HepG2 (cell line): ENCODE results near the gene TSPAN18. TPM values are rescaled to one million over a fixed set of nuclear protein-coding genes. Genes with fewer than 3 reads are reported as not detected.

Source experiments
- ATAC-seq: fragments of 200-7000 bp; cut with Tn5 transposase; 3 replicates; pipeline ENCODE4 v1.9.1; 2020; ENCODE audit warnings: mild to moderate bottlenecking, moderate library complexity
- BruUV-seq: library from RNA; stranded (reverse); fragments of 400-500 nt; replicated peaks from 2 replicates; lab custom pipeline; 2021; lab: Mats Ljungman, UMichigan
- CTCF ChIA-PET: fragments of 300-600 bp; formaldehyde crosslinking; extraction: SDS; loops from one replicate; lab custom pipeline; 2021; ENCODE audit warnings: low total read pairs, inconsistent platforms, low intra/inter-chr PET ratio; lab: Yijun Ruan, JAX
- POLR2A ChIA-PET: fragments of 350-600 bp; sonication (Branson Sonifier 250); formaldehyde crosslinking; loops from one replicate; lab custom pipeline; 2020; ENCODE audit warnings: antibody characterized with exemption, inconsistent platforms; lab: Yijun Ruan, JAX
- DNase-seq: peaks from one replicate; pipeline ENCODE4 v3.0.0-alpha.2; 2015; ENCODE audit warnings: low spot score
- FAIRE-seq: peaks from 3 replicates; lab custom pipeline; 2011; peaks lifted over from hg19 to GRCh38; lab: Jason Lieb, UNC
- H2AFZ ChIP-seq: one replicate; pipeline ENCODE4 v1.6.1; 2011; ENCODE audit warnings: low read length, inconsistent platforms
- H3K27ac ChIP-seq: fragments of 300-600 bp; 3 replicates; pipeline ENCODE4 v1.8.0; 2011; ENCODE audit warnings: mixed run types, mild to moderate bottlenecking, mixed read lengths, low read length, inconsistent platforms; ENCODE audit not compliant: insufficient read depth; ENCODE audit errors: extremely low read length
- H3K27me3 ChIP-seq, 2 experiments: fragments of 200-600 bp in 1 of 2; 2 replicates in 1 of 2; 3 replicates in 1 of 2; pipeline versions ENCODE4 v1.6.0 to v1.8.0; 2011; ENCODE audit warnings: low read length in 2 of 2, mild to moderate bottlenecking in 2 of 2, moderate library complexity in 2 of 2, inconsistent platforms in 1 of 2; ENCODE audit not compliant: insufficient read depth in 2 of 2, control insufficient read depth in 1 of 2
- H3K36me3 ChIP-seq, 2 experiments: fragments of 200-600 bp in 1 of 2; replicated peaks in 1 of 2; 2 replicates in 1 of 2; 3 replicates in 1 of 2; pipeline versions ENCODE4 v1.5.1 to v1.8.0; 2011; ENCODE audit warnings: low read length in 2 of 2, inconsistent platforms in 1 of 2; ENCODE audit not compliant: insufficient read depth in 2 of 2, control insufficient read depth in 1 of 2
- H3K4me1 ChIP-seq: 2 replicates; pipeline ENCODE4 v1.5.1; 2012; ENCODE audit warnings: low read length, inconsistent platforms; ENCODE audit not compliant: insufficient read depth
- H3K4me2 ChIP-seq: 2 replicates; pipeline ENCODE4 v1.6.0; 2011; ENCODE audit warnings: low read depth, low read length, inconsistent platforms
- H3K4me3 ChIP-seq, 3 experiments: fragments of 200-600 bp in 1 of 3; sonication (generic), shearing (Covaris generic) in 1 of 3; replicated peaks in 1 of 3; 2 replicates each; pipeline ENCODE4 v1.5.1; 2011 to 2016; ENCODE audit warnings: low read length in 3 of 3, inconsistent platforms in 2 of 3, low read depth in 2 of 3, mild to moderate bottlenecking in 2 of 3, control low read depth in 1 of 3, mixed read lengths in 1 of 3; ENCODE audit not compliant: insufficient read depth in 1 of 3
- H3K79me2 ChIP-seq: one replicate; pipeline ENCODE4 v1.6.1; 2011; ENCODE audit warnings: low read length, inconsistent platforms; ENCODE audit not compliant: insufficient read depth
- H3K9ac ChIP-seq: 2 replicates; pipeline ENCODE4 v1.6.0; 2011; ENCODE audit warnings: mild to moderate bottlenecking, low read depth, low read length, inconsistent platforms; ENCODE audit not compliant: insufficient read depth
- H3K9me3 ChIP-seq: 2 replicates; pipeline ENCODE4 v1.5.1; 2012; ENCODE audit warnings: mild to moderate bottlenecking, low read length
- H4K20me1 ChIP-seq: 2 replicates; pipeline ENCODE4 v1.6.0; 2011; ENCODE audit warnings: inconsistent platforms, mild to moderate bottlenecking, low read length, moderate library complexity; ENCODE audit not compliant: insufficient read depth
- IRX3 ChIP-seq: sonication (generic); formaldehyde crosslinking; IDR thresholded peaks from 2 replicates; pipeline ENCODE4 v1.8.1; 2023; ENCODE audit warnings: mild to moderate bottlenecking, low read depth, missing genetic modification reagents, borderline replicate concordance
- KLF16 ChIP-seq, 2 experiments: sonication (generic) in 1 of 2; formaldehyde crosslinking in 1 of 2; IDR thresholded peaks; 2 replicates each; pipeline versions ENCODE4 v1.6.1 to v1.8.0; 2016 to 2023; ENCODE audit warnings: missing genetic modification reagents in 2 of 2, missing compliant biosample characterization in 1 of 2
- MLLT10 ChIP-seq: sonication (generic); formaldehyde crosslinking; IDR thresholded peaks from 2 replicates; pipeline ENCODE4 v1.4.0; 2020; ENCODE audit warnings: missing genetic modification reagents
- NPAS2 ChIP-seq: sonication (generic); formaldehyde crosslinking; IDR thresholded peaks from 2 replicates; pipeline ENCODE4 v1.8.0; 2022; ENCODE audit warnings: mild to moderate bottlenecking, missing genetic modification reagents, borderline replicate concordance
- RORA ChIP-seq: sonication (generic); formaldehyde crosslinking; IDR thresholded peaks from 2 replicates; pipeline ENCODE4 v1.5.0; 2020; ENCODE audit warnings: mild to moderate bottlenecking, missing genetic modification reagents, moderate library complexity
- TAF15 ChIP-seq: fragments of 200-400 bp; formaldehyde crosslinking; IDR thresholded peaks from one replicate; pipeline ENCODE4 v1.6.1; 2018; ENCODE audit warnings: mild to moderate bottlenecking, low read depth, low read length; ENCODE audit not compliant: poor library complexity, severe bottlenecking
- TBX2 ChIP-seq: sonication (generic); formaldehyde crosslinking; IDR thresholded peaks from 2 replicates; pipeline ENCODE4 v1.5.0; 2020; ENCODE audit warnings: missing genetic modification reagents, mild to moderate bottlenecking, borderline replicate concordance
- ZNF747 ChIP-seq: sonication (generic); formaldehyde crosslinking; IDR thresholded peaks from 2 replicates; pipeline ENCODE4 v1.8.1; 2023; ENCODE audit warnings: missing genetic modification reagents, mild to moderate bottlenecking, borderline replicate concordance
- ZSCAN22 ChIP-seq: sonication (generic); formaldehyde crosslinking; IDR thresholded peaks from 2 replicates; pipeline ENCODE4 v1.4.0; 2020; ENCODE audit warnings: mild to moderate bottlenecking, missing genetic modification reagents
- WGBS: methylation state at CpG from one replicate; pipeline ENCODE4 v1.1.6; 2017; ENCODE audit warnings: low lambda C conversion rate; 5-methylcytosine and 5-hydroxymethylcytosine counted together
- in situ Hi-C: cut with HindIII; loops from 2 replicates; pipeline ENCODE4 v1.10.0; 2017; ENCODE audit warnings: low pct_unique_long_range_greater_than_20kb; ENCODE audit not compliant: extremely low pct_ligation_motif_present
- intact Hi-C: fragments of 100-400 bp; cut with micrococcal nuclease; formaldehyde crosslinking; loops from one replicate; pipeline ENCODE4 v1.10.0; 2022; ENCODE audit not compliant: unreplicated experiment
- polyA plus RNA-seq, 8 experiments: library from polyadenylated mRNA; depleted of rRNA in 3 of 8; stranded (reverse) in 7 of 8; unstranded in 1 of 8; fragments of >200 nt; fragmentation: Illumina TruSeq in 4 of 8; extraction: Trizol in 4 of 8; gene quantifications; 2 replicates each; pipeline versions ENCODE4 v1.2.1 to v1.2.3, GENCODE V29; 2011 to 2016; ENCODE audit warnings: low read depth in 4 of 8, missing spikeins in 1 of 8, mixed read lengths in 1 of 8; ENCODE audit not compliant: insufficient read depth in 1 of 8
- total RNA-seq, 5 experiments: library from RNA; depleted of rRNA; stranded (reverse); fragments of >200 nt; fragmentation: Illumina TruSeq; extraction: Trizol; gene quantifications; 2 replicates each; pipeline ENCODE4 v1.2.3, GENCODE V29; 2016; ENCODE audit warnings: low read depth in 1 of 5
- TF ChIP-seq, protein P1 (sequence below): sonication (generic); formaldehyde crosslinking; IDR thresholded peaks from 2 replicates; pipeline ENCODE4 v1.4.0; 2020; ENCODE audit warnings: mild to moderate bottlenecking, missing genetic modification reagents

Gene TSPAN18
- total and polyA plus RNA-seq, 2 of the 13 experiments (the other 11 are each of a cell fraction or from before 2014, with no cell fraction given) = not detected

DNA sequence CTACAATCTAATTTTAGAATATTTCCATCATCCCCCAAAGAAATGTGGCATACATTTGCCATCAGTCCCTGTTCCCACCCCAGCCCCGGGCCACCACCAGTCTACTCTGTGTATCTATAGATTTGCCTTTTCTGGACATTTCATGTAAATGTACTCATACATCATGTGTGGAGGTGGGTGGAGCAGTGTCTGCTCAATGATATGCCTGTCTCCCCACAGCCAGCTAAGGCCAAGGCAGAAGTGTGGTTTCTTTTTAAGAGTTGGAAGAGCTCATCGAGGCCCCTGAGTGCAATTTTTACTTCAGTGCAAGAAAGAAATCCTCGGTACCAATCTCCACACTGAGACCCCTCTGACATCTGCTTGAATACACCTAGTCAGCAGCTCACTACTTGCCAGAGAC lies 143.4 kb downstream of the TSPAN18 start:
- no peaks in the 10 kb centered on the region for H3K4me1 ChIP-seq
- DNase-seq (no peak), FAIRE-seq (no peak), ATAC-seq (no peak)
- H3K4me2 ChIP-seq = no peak overlapping the region
- no peak overlapping the region for H2AFZ ChIP-seq
- CTCF ChIA-PET = no interaction called here
- H3K4me3 ChIP-seq = no peak overlapping the region
- no peaks in the 10 kb centered on the region for H3K9me3 ChIP-seq
- peaks cover 2 to 7% of the 10 kb centered on the region in 2 experiments; a peak in 2 of 5 replicates for H3K27me3 ChIP-seq
- no peaks in the 10 kb centered on the region for H3K36me3 ChIP-seq
- H3K79me2 ChIP-seq = no peaks in the 10 kb centered on the region
- 17% methylated on average over 3 of the region's 3 CpGs for WGBS
- in situ Hi-C loops = no loop called here
- BruUV-seq = no TSS peak
- intact Hi-C loops = no loop called here
- H3K27ac ChIP-seq = no peak overlapping the region
- POLR2A ChIA-PET = no interaction called here
- no peak overlapping the region for H3K9ac ChIP-seq
- TF ChIP-seq MLLT10 (CRISPR knock-in tag) (no peak), ZSCAN22 (CRISPR knock-in tag) (no peak), NPAS2 (CRISPR knock-in tag) (no peak), RORA (CRISPR knock-in tag) (no peak), TBX2 (CRISPR knock-in tag) (no peak), KLF16 (CRISPR knock-in tag; IDR thresholded peaks at IDR 0.05) (no peak), TAF15 (no peak), IRX3 (no peak), ZNF747 (no peak)
- TF ChIP-seq, protein P1, sequence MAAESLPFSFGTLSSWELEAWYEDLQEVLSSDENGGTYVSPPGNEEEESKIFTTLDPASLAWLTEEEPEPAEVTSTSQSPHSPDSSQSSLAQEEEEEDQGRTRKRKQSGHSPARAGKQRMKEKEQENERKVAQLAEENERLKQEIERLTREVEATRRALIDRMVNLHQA = no peak
- H4K20me1 ChIP-seq = no peaks in the 10 kb centered on the region
